ENCODE results near the gene ZBTB49.

- TF ChIP-seq POLR2A (IDR thresholded peaks at IDR 0.05; ENCODE audit: low read depth, low read length) (no peak), POLR2AphosphoS5 (IDR thresholded peaks at IDR 0.05; ENCODE audit: low read depth, low read length) (no peak), TAF1 (IDR thresholded peaks at IDR 0.05; ENCODE audit: low read depth, low read length) (no peak), SPI1 (IDR thresholded peaks at IDR 0.05; ENCODE audit: low read depth, low read length) (no peak), PAX5 (IDR thresholded peaks at IDR 0.05; ENCODE audit: insufficient read depth, low read length, severe bottlenecking) (no peak), POU2F2 (IDR thresholded peaks at IDR 0.05; ENCODE audit: low read depth, low read length) (no peak)
These were observed 11.9 kb downstream of the ZBTB49 start for GRCh38 chr4:4302001-4302400.

Measured in GM12891 (cell line).